ENCODE results near the gene GALNT2.

The GALNT2 gene

DNA sequence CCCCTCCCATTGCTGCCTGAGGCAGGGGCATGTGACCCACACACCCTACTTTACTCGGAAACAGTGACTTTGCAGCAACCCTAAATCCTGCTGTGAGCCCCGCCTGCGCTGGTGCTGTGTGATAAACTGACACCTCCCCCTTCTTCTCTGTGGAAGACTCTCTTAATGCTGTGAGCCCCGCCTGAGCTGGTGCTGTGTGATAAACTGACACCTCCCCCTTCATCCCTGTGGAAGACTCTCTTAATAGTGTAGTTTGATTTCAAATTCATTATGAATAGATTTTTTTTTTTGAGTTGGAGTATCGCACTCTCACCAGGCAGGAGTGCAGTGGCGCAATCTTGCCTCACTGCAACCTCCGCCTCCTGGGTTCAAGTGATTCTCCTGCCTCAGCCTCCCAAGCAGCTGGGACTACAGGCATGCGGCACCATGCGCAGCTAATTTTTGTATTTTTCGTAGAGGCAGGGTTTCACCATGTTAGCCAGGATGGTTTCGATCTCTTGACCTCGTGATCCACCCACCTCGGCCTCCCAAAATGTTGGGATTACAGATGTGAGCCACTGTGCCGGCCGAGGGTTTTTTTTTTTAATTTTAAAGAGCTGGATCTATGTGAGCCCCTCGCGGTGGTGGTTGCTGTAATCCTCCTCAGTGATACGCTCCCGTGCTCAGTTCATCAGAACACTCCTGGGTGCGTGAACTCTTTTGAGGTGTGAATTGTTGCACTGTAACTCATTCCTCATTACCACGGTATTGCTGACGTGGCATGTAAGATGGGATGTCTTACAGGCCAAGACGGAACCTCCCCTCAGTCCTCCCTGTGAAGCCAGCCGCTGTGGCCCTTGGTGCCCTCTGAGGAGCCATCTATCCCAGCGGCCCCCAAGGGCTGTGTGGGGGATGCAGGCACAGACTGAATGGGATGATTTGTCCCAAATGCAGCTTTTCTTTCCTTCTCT is 60.3 kb downstream of the GALNT2 start:
- TF ChIP-seq SPI1 (IDR thresholded peaks at IDR 0.05; ENCODE audit: borderline replicate concordance, low read depth) (no peak), GABPA (IDR thresholded peaks at IDR 0.05; ENCODE audit: low read depth) (no peak), POLR2AphosphoS5 (IDR thresholded peaks at IDR 0.05; ENCODE audit: low read depth) (no peak)
- TF ChIP-seq, protein P1, sequence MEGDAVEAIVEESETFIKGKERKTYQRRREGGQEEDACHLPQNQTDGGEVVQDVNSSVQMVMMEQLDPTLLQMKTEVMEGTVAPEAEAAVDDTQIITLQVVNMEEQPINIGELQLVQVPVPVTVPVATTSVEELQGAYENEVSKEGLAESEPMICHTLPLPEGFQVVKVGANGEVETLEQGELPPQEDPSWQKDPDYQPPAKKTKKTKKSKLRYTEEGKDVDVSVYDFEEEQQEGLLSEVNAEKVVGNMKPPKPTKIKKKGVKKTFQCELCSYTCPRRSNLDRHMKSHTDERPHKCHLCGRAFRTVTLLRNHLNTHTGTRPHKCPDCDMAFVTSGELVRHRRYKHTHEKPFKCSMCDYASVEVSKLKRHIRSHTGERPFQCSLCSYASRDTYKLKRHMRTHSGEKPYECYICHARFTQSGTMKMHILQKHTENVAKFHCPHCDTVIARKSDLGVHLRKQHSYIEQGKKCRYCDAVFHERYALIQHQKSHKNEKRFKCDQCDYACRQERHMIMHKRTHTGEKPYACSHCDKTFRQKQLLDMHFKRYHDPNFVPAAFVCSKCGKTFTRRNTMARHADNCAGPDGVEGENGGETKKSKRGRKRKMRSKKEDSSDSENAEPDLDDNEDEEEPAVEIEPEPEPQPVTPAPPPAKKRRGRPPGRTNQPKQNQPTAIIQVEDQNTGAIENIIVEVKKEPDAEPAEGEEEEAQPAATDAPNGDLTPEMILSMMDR (IDR thresholded peaks at IDR 0.05; ENCODE audit: insufficient read depth, low read length), result no peak
- TF ChIP-seq, protein P2, sequence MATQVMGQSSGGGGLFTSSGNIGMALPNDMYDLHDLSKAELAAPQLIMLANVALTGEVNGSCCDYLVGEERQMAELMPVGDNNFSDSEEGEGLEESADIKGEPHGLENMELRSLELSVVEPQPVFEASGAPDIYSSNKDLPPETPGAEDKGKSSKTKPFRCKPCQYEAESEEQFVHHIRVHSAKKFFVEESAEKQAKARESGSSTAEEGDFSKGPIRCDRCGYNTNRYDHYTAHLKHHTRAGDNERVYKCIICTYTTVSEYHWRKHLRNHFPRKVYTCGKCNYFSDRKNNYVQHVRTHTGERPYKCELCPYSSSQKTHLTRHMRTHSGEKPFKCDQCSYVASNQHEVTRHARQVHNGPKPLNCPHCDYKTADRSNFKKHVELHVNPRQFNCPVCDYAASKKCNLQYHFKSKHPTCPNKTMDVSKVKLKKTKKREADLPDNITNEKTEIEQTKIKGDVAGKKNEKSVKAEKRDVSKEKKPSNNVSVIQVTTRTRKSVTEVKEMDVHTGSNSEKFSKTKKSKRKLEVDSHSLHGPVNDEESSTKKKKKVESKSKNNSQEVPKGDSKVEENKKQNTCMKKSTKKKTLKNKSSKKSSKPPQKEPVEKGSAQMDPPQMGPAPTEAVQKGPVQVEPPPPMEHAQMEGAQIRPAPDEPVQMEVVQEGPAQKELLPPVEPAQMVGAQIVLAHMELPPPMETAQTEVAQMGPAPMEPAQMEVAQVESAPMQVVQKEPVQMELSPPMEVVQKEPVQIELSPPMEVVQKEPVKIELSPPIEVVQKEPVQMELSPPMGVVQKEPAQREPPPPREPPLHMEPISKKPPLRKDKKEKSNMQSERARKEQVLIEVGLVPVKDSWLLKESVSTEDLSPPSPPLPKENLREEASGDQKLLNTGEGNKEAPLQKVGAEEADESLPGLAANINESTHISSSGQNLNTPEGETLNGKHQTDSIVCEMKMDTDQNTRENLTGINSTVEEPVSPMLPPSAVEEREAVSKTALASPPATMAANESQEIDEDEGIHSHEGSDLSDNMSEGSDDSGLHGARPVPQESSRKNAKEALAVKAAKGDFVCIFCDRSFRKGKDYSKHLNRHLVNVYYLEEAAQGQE (IDR thresholded peaks at IDR 0.05; ENCODE audit: insufficient replicate concordance, low read depth), result no peak
- no peaks in the 10 kb centered on the region for H3K27me3 ChIP-seq (ENCODE audit: insufficient read depth, poor library complexity, severe bottlenecking)
- no peak overlapping the region for H3K27ac ChIP-seq (replicated peaks)

DNA sequence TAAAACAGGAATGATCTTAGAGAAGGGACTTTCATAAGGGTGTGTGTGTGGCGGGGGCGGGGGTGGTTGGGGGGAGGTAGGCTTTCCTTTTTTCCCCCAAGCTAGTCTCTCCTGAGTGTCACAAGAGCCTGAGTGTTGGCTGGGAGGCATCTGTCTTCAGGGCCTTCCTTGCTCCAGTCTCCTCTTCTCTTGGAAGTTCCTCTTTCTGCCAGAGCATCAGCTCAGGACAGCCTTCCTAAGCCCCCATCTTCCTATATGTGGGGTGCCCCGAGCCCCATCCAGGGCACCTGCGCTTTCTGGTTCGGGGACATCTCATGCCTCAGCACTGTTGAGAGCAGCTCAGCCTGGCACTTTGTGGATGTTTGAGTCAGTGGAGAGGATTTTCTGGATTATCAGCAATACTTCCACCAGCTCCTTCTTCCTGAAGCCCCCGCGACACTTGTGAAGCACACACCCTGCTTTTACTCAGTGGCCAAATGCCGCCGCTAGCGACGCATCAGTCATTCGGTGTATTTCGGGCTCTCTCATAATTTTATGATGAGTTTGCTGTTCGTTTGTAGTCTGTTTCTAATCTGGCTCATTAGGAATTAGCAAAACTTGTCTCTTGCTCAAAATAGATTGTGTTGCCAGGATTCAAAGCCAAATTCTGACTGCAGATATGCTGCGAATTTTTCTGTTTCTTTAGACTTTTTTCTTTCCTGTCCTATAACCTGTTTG is 61.7 kb downstream of the GALNT2 start:
- no peaks in the 10 kb centered on the region for H3K27me3 ChIP-seq (ENCODE audit: insufficient read depth, poor library complexity, severe bottlenecking)
- H3K4me3 ChIP-seq (replicated peaks; ENCODE audit: insufficient read depth, low read length), result no peak overlapping the region
- TF ChIP-seq POLR2AphosphoS5 (IDR thresholded peaks at IDR 0.05; ENCODE audit: low read depth) (no peak), SPI1 (IDR thresholded peaks at IDR 0.05; ENCODE audit: borderline replicate concordance, low read depth) (no peak), GABPA (IDR thresholded peaks at IDR 0.05; ENCODE audit: low read depth) (no peak)
- TF ChIP-seq, protein P1 (IDR thresholded peaks at IDR 0.05; ENCODE audit: insufficient read depth, low read length), result no peak
- TF ChIP-seq, protein P2 (IDR thresholded peaks at IDR 0.05; ENCODE audit: insufficient replicate concordance, low read depth), result no peak
- DNase-seq (ENCODE audit: low read depth in 1 of 2, low spot score in 1 of 2), result no peak
- no peak overlapping the region for H3K27ac ChIP-seq (replicated peaks)

More for the DNA sequence above, 60.3 kb downstream of the GALNT2 start:
- no peak overlapping the region for H3K4me3 ChIP-seq (replicated peaks; ENCODE audit: insufficient read depth, low read length)
- no peak for DNase-seq (ENCODE audit: low read depth in 1 of 2, low spot score in 1 of 2)

DNA sequence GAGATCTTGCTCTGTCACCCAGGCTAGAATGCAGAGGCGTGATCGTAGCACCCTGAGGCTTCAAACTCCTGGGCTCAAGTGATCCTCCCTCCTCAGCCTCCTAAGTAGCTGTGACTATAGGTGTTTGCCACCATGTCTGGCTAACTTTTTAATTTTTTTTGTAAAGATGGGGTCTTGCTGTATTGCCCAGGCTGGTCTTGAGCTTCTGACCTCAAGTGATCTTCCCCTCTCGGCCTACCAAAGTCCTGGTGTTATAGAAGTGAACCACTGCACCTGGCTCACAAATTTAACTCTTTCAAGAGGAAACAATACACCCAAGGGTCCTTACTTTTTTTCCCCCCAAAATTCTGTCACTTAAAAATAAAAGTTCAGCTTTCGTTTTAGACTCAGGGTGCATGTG is 62.3 kb downstream of the GALNT2 start:
- no peaks in the 10 kb centered on the region for H3K27me3 ChIP-seq (ENCODE audit: insufficient read depth, poor library complexity, severe bottlenecking)
- TF ChIP-seq GABPA (IDR thresholded peaks at IDR 0.05; ENCODE audit: low read depth), result no peak
- TF ChIP-seq POLR2AphosphoS5 (IDR thresholded peaks at IDR 0.05; ENCODE audit: low read depth), result no peak
- no peak for TF ChIP-seq SPI1 (IDR thresholded peaks at IDR 0.05; ENCODE audit: borderline replicate concordance, low read depth)
- TF ChIP-seq, protein P2 (IDR thresholded peaks at IDR 0.05; ENCODE audit: insufficient replicate concordance, low read depth), result no peak
- TF ChIP-seq, protein P1 (IDR thresholded peaks at IDR 0.05; ENCODE audit: insufficient read depth, low read length), result no peak
- no peak overlapping the region for H3K27ac ChIP-seq (replicated peaks)
- no peak for DNase-seq (ENCODE audit: low read depth in 1 of 2, low spot score in 1 of 2)
- no peak overlapping the region for H3K4me3 ChIP-seq (replicated peaks; ENCODE audit: insufficient read depth, low read length)
